Ureter (tissue), 1 donor: Measurements from ENCODE around the gene DCP1A. TPM values are rescaled to one million over a fixed set of nuclear protein-coding genes. Genes with fewer than 3 reads are reported as not detected.
"Not testable (repeated sequence)": the region's sequence is repeated elsewhere in the genome, so short reads cannot be mapped to it uniquely, and the experiment has no call there.

ENCODE experiments used
- DNase-seq: peaks from one replicate; pipeline ENCODE4 v3.0.0-alpha.2; 2020; ENCODE audit warnings: low spot score
- total RNA-seq: library from RNA; stranded (reverse); gene quantifications from one replicate; pipeline ENCODE4 v1.2.4, GENCODE V29; 2023
- donor health status: DM: yes; HTN: yes; CAD: no.

DCP1A gene
- total RNA-seq, 1 donor from 2014 or later = 31.7 TPM

DNA sequence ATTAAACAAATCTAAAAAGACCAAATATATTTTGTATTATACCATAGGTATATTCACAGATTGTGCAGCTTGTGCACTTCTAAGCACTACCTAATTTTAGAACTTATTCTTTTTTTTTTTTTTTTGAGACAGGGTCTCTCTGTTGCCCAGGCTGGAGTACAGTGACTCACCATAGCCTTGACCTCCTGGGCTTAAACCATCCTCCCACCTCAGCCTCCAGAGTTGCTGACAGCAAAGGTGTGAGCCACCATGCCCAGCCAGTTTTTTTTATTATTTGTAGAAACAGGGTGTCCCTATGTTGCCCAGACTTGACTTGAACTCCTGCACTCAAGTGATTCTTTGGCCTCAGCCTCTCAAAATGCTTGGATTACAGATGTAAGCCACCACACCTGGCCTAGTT is 79.6 kb downstream of the DCP1A start:
- no peak for DNase-seq

DNA sequence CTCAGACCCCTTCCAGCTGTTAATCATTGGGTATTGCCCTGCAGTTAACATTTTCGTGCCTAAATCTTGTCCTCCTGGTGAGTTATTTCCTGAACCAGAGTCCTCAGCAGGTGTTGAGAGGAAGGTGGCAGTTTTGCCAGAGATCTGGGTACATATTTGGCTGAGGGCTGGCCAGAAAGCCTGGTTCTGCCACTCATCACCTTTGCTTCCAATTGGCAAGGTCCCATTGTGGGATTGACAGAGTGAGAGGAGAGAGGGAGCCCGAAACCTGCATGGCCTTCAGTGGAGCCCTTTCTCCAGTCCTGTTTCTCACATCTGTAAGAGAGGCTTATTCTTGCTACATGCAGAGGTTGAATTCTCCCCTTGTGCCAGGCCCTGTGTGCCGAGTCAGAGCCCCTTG is 82.6 kb downstream of the DCP1A start:
- peak; percentile 70 for DNase-seq

GRCh38 chr3:53263907-53264306 is 83.4 kb downstream of the DCP1A start:
- DNase-seq = no peak

DNA sequence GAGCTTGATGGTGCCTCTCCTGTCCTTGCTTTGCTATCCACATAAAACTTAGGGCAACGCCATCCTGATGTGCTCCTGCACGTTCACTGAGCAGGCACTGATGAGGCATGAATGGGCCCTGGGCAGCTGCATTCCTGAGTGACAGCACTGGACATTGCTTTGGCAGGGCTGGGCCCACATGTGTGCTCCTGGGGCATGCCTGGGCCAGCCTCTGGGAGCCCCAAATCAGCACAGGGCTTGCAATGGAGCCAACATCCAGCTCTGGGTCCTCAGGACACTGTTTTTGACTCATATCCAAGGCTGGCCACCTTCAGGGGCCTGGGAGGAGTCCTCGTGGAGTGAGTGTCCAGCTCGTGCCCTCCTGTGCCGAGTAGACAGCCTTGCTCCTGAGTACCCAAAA is 85.6 kb downstream of the DCP1A start:
- no peak for DNase-seq

GRCh38 chr3:53260286-53260785 is 87.0 kb downstream of the DCP1A start:
- DNase-seq = no peak

- no peak for DNase-seq
Observed at GRCh38 chr3:53259427-53260259, 87.7 kb downstream of the DCP1A start.

GRCh38 chr3:53258600-53259426 is 88.5 kb downstream of the DCP1A start:
- no peak for DNase-seq

GRCh38 chr3:53257465-53257864 is 89.9 kb downstream of the DCP1A start:
- no peak for DNase-seq

- no peak for DNase-seq
Observed at GRCh38 chr3:53256704-53257055, 90.7 kb downstream of the DCP1A start.

GRCh38 chr3:53255775-53256703 is 91.3 kb downstream of the DCP1A start, which contains the start of gene TKT:
TSS of gene TKT (minus strand) at chr3:53256022. CDS start at chr3:53255942, 80 bp downstream.
- peak; percentile 87 for DNase-seq

DNA sequence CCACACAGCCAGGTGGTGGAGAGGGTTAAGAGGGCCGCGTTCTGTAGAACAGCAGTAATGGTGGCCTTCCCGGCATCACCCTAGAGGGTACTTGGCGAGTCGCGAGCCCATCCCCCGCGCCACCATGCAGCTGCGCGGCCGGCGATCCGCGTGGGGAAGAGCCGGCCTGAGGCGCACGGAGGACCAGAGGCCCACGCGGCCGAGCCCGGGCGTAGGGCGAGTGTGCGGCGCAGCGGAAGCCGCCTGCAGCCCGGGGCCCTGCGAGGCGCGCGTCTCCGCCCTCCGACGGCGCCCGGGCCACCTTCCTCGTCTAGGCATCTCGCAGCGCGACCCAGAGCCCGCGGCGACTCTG is 91.9 kb downstream of the DCP1A start:
- DNase-seq = peak; percentile 60

- peak; percentile 80 for DNase-seq
Observed at GRCh38 chr3:53254509-53255422, 92.6 kb downstream of the DCP1A start.

- no peak for DNase-seq
Observed at GRCh38 chr3:53253707-53254508, 93.4 kb downstream of the DCP1A start.

DNA sequence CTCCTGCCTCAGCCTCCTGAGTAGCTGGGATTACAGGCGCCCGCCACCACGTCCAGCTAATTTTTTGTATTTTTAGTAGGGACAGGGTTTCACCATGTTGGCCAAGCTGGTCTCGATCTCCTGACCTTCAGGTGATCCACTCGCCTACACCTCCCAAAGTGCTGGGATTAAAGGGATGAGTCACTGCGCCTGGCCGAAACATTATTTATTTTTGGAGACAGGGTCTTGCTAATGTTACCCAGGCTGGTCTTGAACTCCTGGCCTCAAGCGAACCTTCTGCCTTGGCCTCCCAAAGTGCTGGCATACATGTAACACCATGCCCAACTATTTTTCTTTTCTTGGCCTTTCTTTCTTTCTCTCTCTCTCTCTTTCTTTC is 94.4 kb downstream of the DCP1A start:
- not testable (repeated sequence) for DNase-seq

DNA sequence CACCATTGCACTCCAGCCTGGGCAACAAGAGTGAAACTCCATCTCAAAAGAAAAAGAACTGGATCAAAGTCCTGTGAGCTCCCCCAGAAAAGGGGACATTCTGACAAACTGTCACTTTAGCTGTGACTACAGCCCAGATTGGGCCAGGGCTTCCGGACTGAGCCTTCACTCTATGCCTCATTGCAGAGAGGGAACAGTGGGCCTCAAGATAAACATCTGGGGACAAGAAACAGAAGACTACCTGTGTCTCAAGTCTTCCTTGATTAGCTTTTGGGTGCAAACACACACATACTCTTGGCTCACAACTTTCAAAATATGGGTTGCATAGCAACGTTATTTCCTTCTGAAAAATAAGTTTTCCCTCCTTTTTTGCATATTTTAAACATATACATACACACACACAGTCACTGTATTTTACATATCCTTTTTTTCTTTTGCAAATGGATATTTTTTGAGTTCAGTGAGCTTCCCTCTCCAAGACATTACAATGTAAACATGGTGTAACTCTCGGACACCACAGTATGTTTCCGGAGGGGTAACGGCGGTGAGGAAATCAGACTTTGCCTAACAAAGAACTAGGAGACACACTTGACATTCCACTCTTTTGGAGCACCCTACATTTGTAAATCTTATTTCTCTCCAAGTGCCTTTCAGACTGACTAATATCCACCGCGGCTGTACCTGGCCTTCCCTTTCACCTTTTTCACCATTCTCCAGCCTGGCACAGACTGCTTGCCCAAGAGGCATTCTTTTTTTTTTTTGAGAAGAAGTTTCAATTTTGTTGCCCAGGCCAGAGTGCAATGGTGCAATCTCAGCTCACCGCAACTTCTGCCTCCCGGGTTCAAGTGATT is 95.0 kb downstream of the DCP1A start:
- DNase-seq = no peak

GRCh38 chr3:53250881-53251605 is 96.3 kb downstream of the DCP1A start:
- DNase-seq = no peak

DNA sequence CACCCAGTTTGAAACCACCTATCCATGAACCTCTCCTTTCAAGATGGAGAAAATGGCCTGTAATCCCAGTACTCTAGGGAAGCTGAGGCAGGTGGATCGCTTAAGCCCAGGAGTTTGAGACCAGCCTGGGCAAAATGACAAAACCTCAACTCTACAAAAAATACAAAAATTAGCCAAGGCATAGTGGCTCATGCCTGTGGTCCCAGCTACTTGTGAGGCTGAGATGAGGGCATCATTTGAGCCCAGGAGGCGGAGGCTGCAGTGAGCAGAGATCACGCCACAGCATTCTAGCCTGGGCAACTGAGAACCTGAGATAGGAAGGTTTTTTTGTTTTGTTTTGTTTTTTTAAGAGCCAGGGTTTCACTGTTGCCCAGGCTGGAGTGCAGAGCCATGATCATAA is 96.9 kb downstream of the DCP1A start:
- DNase-seq = no peak

DNA sequence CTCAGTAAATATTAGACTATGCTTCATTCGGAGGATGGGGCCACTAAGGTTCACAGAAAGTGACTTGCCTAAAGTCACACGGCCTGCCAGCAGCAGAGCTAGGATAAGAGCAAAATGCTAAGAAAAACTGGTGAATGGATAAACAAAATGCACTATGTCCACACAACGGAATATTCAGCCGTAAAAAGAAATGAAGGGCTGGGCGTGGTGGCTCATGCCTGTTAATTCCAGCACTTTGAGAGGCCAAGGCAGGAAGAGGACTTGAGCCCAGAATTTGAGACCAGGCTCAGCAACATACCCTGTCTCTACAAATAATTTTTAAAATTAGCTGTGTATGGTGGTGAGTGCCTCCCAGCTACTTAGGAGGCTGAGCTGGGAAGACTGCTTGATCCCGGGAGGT is 99.2 kb downstream of the DCP1A start:
- DNase-seq = no peak
